Keratinocyte (primary cell): Measurements from ENCODE around the gene SMCO2. TPM values are rescaled to one million over a fixed set of nuclear protein-coding genes. Genes with fewer than 3 reads are reported as not detected.
"Not testable (repeated sequence)": the region's sequence is repeated elsewhere in the genome, so short reads cannot be mapped to it uniquely, and the experiment has no call there.

ENCODE experiments used
- DNase-seq: peaks from one replicate; pipeline ENCODE4 v3.0.0-alpha.2; 2011; ENCODE audit warnings: low read depth, missing footprints, low spot score
- FAIRE-seq: peaks from 2 replicates; lab custom pipeline; 2011; peaks lifted over from hg19 to GRCh38; lab: Jason Lieb, UNC
- H2AFZ ChIP-seq: 2 replicates; pipeline ENCODE4 v1.6.0; 2012; ENCODE audit warnings: low read length, control low read depth, inconsistent platforms; ENCODE audit not compliant: control insufficient read depth
- H3K27ac ChIP-seq: 2 replicates; pipeline ENCODE4 v1.5.1; 2011; ENCODE audit warnings: low read length; ENCODE audit not compliant: control insufficient read depth, insufficient read depth
- H3K27me3 ChIP-seq: 3 replicates; pipeline ENCODE4 v1.6.0; 2011; ENCODE audit warnings: low read length; ENCODE audit not compliant: control insufficient read depth, insufficient read depth; ENCODE audit errors: extremely low read depth
- H3K36me3 ChIP-seq, 2 experiments: 2 replicates in 1 of 2; 3 replicates in 1 of 2; pipeline ENCODE4 v1.5.1; 2011; ENCODE audit warnings: low read length in 2 of 2, mild to moderate bottlenecking in 1 of 2; ENCODE audit not compliant: control insufficient read depth in 2 of 2, insufficient read depth in 2 of 2; ENCODE audit errors: extremely low read depth in 1 of 2
- H3K4me1 ChIP-seq: 3 replicates; pipeline ENCODE4 v1.5.1; 2011; ENCODE audit warnings: low read length; ENCODE audit not compliant: control insufficient read depth, insufficient read depth; ENCODE audit errors: extremely low read depth
- H3K4me2 ChIP-seq: 3 replicates; pipeline ENCODE4 v1.6.0; 2011; ENCODE audit warnings: low read depth, low read length; ENCODE audit not compliant: control insufficient read depth, insufficient read depth; ENCODE audit errors: extremely low read depth
- H3K4me3 ChIP-seq, 3 experiments: fragments of 200-600 bp in 1 of 3; sonication (generic) in 1 of 3; 2 replicates in 2 of 3; 3 replicates in 1 of 3; pipeline ENCODE4 v1.5.1; 2011 to 2016; ENCODE audit warnings: low read length in 3 of 3, mild to moderate bottlenecking in 3 of 3, control low read depth in 2 of 3, inconsistent platforms in 1 of 3, low read depth in 1 of 3, mixed read lengths in 1 of 3, mixed run types in 1 of 3, moderate library complexity in 1 of 3; ENCODE audit not compliant: control insufficient read depth in 2 of 3, insufficient read depth in 2 of 3; ENCODE audit errors: extremely low read depth in 1 of 3
- H3K79me2 ChIP-seq: 2 replicates; pipeline ENCODE4 v1.6.0; 2012; ENCODE audit warnings: low read length; ENCODE audit not compliant: control insufficient read depth, insufficient read depth
- H3K9ac ChIP-seq: 3 replicates; pipeline ENCODE4 v1.6.0; 2011; ENCODE audit warnings: low read length; ENCODE audit not compliant: control insufficient read depth, insufficient read depth; ENCODE audit errors: extremely low read depth
- H3K9me1 ChIP-seq: 3 replicates; pipeline ENCODE4 v1.6.0; 2011; ENCODE audit warnings: low read length; ENCODE audit not compliant: control insufficient read depth, insufficient read depth; ENCODE audit errors: extremely low read depth
- H3K9me3 ChIP-seq: 2 replicates; pipeline ENCODE4 v1.5.1; 2012; ENCODE audit warnings: low read depth, low read length; ENCODE audit not compliant: control insufficient read depth
- H4K20me1 ChIP-seq: 3 replicates; pipeline ENCODE4 v1.6.0; 2011; ENCODE audit warnings: low read length; ENCODE audit not compliant: control insufficient read depth, insufficient read depth; ENCODE audit errors: extremely low read depth
- CTCF ChIP-seq, 3 experiments: IDR thresholded peaks in 1 of 3; conservative IDR thresholded peaks in 1 of 3; optimal IDR thresholded peaks in 1 of 3; 2 replicates in 2 of 3; 3 replicates in 1 of 3; pipeline versions ENCODE3 to v1.5.1; 2011; ENCODE audit warnings: low read length in 3 of 3, mild to moderate bottlenecking in 3 of 3, moderate library complexity in 2 of 3, control low read depth in 1 of 3, inconsistent platforms in 1 of 3; ENCODE audit not compliant: insufficient read depth in 2 of 3; ENCODE audit errors: extremely low read depth in 1 of 3
- EZH2 ChIP-seq: IDR thresholded peaks from one replicate; pipeline ENCODE4 v1.6.1; 2012; ENCODE audit warnings: inconsistent platforms, mild to moderate bottlenecking, low read length, moderate library complexity
- dilution Hi-C: fragments of 300-500 bp; cut with MboI; formaldehyde crosslinking; loops from one replicate; pipeline ENCODE4 v1.7.0; 2020; ENCODE audit warnings: low sequenced_read_pairs; ENCODE audit not compliant: extremely low pct_ligation_motif_present
- polyA plus RNA-seq, 5 experiments: library from polyadenylated mRNA; depleted of rRNA in 3 of 5; stranded (reverse) in 3 of 5; stranded (forward) in 1 of 5; unstranded in 1 of 5; fragments of >200 nt; gene quantifications; 1 replicate in 1 of 5; 2 replicates in 3 of 5; 3 replicates in 1 of 5; pipeline versions ENCODE4 v1.2.1 to v1.2.3, GENCODE V29; 2011 to 2012; ENCODE audit warnings: missing spikeins in 2 of 5, low read depth in 1 of 5, low replicate concordance in 1 of 5

The SMCO2 gene
- polyA plus RNA-seq, 1 donor (not counting 4 experiments of a cell fraction or from before 2014, with no cell fraction given): 0.49 TPM

GRCh38 chr12:27541031-27541719 lies 94.6 kb downstream of the SMCO2 start:
- Histone ChIP-seq H3K36me3 (peaks cover 0 to 2% of the 10 kb centered on the region in 2 experiments), H3K4me1 (peaks cover 57% of the 10 kb centered on the region), H4K20me1 (no peaks in the 10 kb centered on the region), H3K9me1 (no peaks in the 10 kb centered on the region), H3K79me2 (peaks cover 86% of the 10 kb centered on the region), H3K27me3 (no peaks in the 10 kb centered on the region), H3K4me3 (no peak overlapping the region), H3K9me3 (no peaks in the 10 kb centered on the region), H3K4me2 (peak overlapping the region; percentile 73), H3K27ac (peak overlapping the region; percentile 83), H2AFZ (no peak overlapping the region), H3K9ac (peak overlapping the region; percentile 55)
- DNase-seq: peak; percentile 46
- no peak for TF ChIP-seq EZH2
- no peak for TF ChIP-seq CTCF (optimal IDR thresholded peaks at IDR 0.05 in 1 of 3, IDR thresholded peaks at IDR 0.05 in 1 of 3, conservative IDR thresholded peaks at IDR 0.05 in 1 of 3; ENCODE audit: extremely low read depth in 1 of 3, insufficient read depth in 2 of 3, low read length in 3 of 3)
- dilution Hi-C loops: no loop called here
- FAIRE-seq: peak; percentile 99

- H3K4me3 ChIP-seq: peak overlapping the region in 2 of 3 experiments; percentile 34 to 50
- no peaks in the 10 kb centered on the region for H4K20me1 ChIP-seq
- peak overlapping the region; percentile 62 for H3K9ac ChIP-seq
- peaks cover 0 to 1% of the 10 kb centered on the region in 2 experiments for H3K36me3 ChIP-seq
- peak overlapping the region; percentile 89 for H3K4me2 ChIP-seq
- peaks cover 87% of the 10 kb centered on the region for H3K79me2 ChIP-seq
- no peaks in the 10 kb centered on the region for H3K27me3 ChIP-seq
- H3K9me3 ChIP-seq: no peaks in the 10 kb centered on the region
- H3K27ac ChIP-seq: peak overlapping the region; percentile 83
- no peak overlapping the region for H2AFZ ChIP-seq
- peaks cover 63% of the 10 kb centered on the region for H3K4me1 ChIP-seq
- dilution Hi-C loops: no loop called here
- H3K9me1 ChIP-seq: no peaks in the 10 kb centered on the region
- TF ChIP-seq CTCF (optimal IDR thresholded peaks at IDR 0.05 in 1 of 3, IDR thresholded peaks at IDR 0.05 in 1 of 3, conservative IDR thresholded peaks at IDR 0.05 in 1 of 3; ENCODE audit: extremely low read depth in 1 of 3, insufficient read depth in 2 of 3, low read length in 3 of 3) (no peak), EZH2 (no peak)
- DNase-seq: peak; percentile 69
- peak; percentile 92 for FAIRE-seq
Measured at GRCh38 chr12:27542628-27543027, 96.1 kb downstream of the SMCO2 start.

GRCh38 chr12:27544858-27545257 lies 98.3 kb downstream of the SMCO2 start:
- dilution Hi-C loops, H3K27ac ChIP-seq: not testable (repeated sequence)
- H3K4me1 ChIP-seq: peaks cover 74% of the 10 kb centered on the region

More at GRCh38 chr12:27544858-27545257, 98.3 kb downstream of the SMCO2 start:
- not testable (repeated sequence) for DNase-seq, FAIRE-seq, H3K9me3 ChIP-seq, H3K4me3 ChIP-seq, H3K9ac ChIP-seq, H3K27me3 ChIP-seq, H3K9me1 ChIP-seq, H2AFZ ChIP-seq, H4K20me1 ChIP-seq, H3K4me2 ChIP-seq, H3K36me3 ChIP-seq
- H3K79me2 ChIP-seq: peaks cover 79% of the 10 kb centered on the region
